ENCODE data around the gene PLBD2.
A peak's percentile ranks its signal among the peaks of the same experiment; 100 is the strongest.

PLBD2 gene

DNA sequence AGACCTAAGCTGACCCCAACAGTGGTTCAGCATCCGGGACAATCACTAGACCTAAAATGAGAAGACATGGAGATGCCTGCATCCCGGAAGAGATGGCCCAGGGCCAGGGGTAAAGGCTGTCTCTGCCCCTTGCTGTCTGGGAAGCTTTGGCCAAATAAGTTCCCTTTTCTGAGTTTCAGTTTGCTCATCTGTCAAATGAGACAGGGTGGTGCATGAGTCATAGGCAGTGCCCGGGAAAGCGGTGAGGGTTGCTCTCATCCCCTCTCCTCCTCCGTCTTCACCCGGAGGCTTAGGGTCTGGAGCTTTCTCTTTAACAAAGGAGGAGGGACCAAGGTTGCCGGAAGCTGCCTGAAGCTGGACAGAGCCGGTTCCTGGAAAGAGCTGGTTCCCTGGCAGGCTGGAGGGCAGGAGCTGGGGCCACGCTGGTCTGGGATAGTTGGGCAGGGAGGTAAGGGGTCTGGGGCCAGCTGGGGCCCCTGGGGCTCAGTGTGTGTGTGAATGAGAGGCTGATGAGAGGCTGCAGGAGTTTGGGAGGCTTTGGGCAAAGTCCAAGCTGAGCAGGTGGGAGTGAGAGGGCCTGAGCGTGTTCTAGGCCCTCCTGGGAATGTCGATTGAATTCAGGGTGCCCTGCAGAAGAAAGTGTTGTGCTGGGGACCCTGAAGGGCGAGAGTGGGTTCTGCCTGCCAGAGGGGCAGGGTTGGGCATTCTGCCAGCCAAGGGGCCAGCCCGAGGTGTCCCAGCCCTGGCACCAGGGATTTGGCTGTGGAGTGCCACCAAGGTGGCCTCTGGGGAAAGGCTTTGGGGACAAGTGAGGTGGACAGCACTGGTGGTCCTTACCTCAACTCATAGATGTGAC lies 63.9 kb downstream of the PLBD2 start, which contains the start of gene SDSL:
Gene SDSL, plus strand, starts transcription at position 351 of the 856 bp plus-strand sequence. CDS start 5,603 bp downstream, outside the sequence.
- peak; percentile 54 for DNase-seq

GRCh38 chr12:113422886-113423669 lies 64.7 kb downstream of the PLBD2 start:
- no peak for DNase-seq

DNA sequence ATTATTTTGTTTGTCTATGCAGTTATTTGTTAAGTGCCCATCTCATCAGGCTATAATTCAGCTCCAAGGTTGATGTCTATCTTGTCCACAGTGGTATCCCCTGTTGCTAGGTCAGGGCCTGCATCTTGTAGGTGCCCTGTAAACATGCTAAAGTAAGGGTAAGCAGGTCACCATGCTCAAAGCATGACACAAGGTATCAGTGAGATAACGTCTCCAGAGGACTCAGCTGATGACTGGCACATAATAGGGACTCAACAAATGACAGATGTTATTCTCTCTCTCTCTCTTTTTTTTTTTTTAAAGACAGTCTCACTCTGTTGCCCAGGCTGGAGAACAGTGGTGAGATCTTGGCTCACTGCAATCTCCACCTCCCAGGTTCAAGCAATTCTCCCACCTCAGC lies 66.1 kb downstream of the PLBD2 start:
- no peak for DNase-seq

DNA sequence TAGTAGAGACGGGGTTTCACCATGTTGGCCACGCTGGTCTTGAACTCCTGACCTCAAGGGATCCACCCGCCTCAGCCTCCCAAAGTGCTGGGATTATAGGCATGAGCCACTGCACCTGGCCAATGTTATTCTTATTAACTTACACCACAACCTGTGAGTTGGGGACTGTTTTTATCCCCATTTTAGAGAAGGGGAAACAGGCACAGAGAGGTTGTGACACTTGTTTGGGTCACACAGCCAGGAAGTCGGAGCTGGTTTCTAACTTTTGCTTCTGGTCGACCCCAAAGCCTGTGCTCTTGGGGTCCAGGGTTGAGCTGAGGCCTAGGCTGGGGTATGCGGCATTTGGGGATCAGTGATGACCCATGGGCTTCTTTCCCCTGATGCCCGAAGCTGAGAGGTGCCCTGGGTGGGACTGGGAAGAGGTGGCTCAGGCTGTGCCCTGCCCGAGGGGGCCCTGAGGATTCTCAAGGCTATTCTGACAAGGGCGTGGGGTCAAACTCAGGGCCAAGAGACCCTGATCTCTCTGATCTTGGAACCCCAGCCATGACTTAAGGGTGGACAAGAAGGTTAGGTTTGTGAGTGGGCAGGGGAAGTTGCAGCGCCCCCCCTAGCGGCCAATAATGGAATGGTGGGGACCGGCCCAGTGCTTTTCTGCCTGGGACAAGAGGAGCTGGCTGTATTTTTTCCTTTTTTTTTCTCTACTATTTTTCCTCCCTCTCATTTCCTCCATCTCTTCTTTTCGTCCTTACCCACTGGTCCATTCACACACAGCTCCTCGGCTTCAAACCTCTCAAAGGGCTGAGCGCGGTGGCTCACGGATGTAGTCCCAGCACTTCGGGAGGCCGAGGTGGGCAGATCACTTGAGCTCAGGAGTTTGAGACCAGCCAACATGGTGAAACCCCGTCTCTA lies 66.8 kb downstream of the PLBD2 start:
- no peak for DNase-seq

DNA sequence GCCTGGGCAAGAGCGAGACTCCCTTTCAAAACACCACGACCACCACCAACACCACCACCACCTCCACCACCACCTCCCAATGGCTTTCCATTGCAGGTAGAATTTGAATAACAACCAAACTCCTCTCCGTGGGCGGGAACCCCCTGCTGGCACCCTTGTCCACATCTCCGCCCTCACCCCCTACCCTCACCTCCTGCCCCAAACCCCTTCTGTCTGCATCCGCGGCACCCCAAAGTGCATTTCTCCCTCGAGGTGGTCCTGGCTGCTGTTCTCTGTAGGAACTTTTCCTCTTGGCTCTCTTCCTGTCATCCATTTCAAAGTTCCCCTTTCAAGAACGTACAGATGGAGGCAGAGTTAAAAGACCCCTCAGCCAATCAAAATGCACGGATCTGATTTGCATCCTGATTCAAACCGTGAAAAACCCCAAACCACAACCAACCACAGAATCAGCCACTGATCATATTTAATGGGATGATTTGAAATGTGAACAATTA lies 67.6 kb downstream of the PLBD2 start:
- DNase-seq = no peak

DNA sequence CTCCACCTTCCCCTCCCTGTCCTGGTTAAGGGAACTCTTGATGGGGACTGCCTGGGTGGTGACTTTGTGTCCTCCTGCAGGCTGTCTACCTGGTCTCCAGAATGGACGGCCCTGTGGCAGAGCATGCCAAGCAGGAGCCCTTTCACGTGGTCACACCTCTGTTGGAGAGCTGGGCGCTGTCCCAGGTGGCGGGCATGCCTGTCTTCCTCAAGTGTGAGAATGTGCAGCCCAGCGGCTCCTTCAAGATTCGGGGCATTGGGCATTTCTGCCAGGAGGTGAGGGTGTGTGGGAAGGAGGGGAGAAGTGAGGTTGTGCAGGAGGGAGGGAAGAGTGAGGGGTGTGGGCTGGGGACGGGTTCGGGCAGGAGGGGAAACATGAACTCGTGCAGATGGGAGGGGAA lies 69.5 kb downstream of the PLBD2 start:
- DNase-seq = no peak

GRCh38 chr12:113428482-113428881 lies 70.1 kb downstream of the PLBD2 start:
- no peak for DNase-seq

- no peak for DNase-seq
Measured at GRCh38 chr12:113432986-113433385, 74.6 kb downstream of the PLBD2 start.

DNA sequence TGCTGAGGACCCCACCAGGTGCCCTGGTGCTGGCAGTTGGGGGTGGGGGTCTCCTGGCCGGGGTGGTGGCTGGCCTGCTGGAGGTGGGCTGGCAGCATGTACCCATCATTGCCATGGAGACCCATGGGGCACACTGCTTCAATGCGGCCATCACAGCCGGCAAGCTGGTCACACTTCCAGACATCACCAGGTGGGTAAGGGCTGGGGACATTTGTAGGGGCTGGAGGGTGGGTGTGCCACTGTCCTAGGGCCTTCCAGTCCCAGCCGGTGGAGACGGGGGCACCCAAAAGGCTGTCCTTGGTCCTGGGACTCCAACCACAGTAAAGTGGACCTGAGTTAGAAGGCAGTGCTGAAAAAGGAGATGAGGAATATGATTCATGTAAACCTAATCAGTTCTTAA lies 77.0 kb downstream of the PLBD2 start:
- DNase-seq = no peak

- DNase-seq = no peak
Measured at GRCh38 chr12:113436586-113436985, 78.2 kb downstream of the PLBD2 start.

GRCh38 chr12:113436993-113437728 lies 78.8 kb downstream of the PLBD2 start:
- no peak for DNase-seq

DNA sequence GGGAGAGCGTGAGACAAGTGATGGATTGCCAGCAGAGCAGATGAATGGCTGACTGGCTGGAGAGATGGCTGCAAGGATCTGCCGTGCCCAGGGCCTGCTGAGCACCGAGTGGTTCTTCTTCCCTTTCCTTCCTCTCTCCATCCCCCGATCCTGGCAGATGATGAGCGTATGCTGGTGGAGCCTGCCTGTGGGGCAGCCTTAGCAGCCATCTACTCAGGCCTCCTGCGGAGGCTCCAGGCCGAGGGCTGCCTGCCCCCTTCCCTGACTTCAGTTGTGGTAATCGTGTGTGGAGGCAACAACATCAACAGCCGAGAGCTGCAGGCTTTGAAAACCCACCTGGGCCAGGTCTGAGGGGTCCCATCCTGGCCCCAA lies 79.3 kb downstream of the PLBD2 start:
- no peak for DNase-seq

DNA sequence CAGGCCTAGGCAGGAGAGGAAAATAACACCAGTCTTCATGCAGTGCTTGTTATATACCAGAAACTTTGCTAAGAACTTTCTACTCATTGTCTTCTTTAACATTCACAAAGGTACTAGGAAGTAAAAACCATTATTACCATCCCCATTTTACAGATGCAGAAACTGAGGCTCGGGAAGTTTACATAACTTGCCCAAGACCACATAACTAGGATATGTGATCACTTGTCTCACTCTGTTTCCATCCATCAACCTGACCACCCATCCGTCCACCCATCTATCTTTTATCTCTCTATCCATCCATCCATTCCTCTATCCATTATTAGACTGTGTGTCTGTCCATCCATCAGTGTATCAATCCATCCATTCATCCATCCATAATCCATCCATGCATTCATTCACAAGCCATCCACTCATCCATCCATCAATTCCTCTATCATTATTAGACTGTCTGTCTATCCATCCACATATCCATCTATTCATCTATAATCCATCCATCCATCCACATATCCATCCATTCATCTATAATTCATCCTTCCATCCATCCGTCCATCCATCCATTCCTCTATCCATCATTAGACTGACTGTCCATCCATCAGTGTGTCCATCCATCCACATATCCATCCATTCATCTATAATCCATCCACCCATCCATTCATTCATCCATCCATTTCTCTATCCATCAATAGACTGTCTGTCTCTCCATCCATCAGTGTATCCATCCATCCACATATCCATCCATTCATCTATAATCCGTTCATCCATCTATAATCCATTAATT lies 80.3 kb downstream of the PLBD2 start:
- no peak for DNase-seq

DNA sequence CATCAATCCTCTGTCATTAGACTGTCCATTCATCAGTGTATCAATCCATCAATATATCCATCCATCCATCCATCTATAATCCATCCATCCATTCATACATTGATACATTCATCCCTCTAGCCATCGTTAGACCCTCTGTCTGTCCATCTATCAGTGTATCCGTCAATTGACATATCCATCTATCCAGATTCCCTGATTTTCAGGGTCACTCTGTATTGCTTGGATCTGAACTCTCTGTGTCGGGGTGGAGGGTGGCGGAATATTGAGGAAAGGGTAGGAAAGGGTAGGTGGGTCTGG lies 80.9 kb downstream of the PLBD2 start:
- no peak for DNase-seq

DNA sequence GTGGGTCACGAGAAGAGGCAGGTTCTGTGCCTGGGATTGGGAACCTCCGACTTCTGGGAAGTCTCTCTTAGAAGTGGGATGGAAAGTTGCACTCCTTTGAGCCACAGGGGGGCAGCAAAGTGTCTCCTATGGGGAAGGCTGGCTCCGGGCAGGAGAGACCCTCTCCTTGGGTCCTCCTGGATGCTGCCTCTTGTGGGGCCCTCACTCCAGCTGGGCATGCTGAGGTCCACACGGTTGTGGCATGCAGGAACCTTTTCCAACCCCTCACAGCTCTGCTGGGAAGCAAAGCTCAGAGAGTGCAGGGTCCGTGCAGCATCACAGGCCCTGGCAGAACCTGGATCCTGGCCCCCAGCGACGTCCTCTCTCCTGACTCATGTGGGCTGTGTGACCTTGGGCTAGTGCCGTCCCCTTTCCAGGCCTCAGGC lies 81.2 kb downstream of the PLBD2 start:
- DNase-seq = no peak

- no peak for DNase-seq
Measured at GRCh38 chr12:113440336-113440735, 81.9 kb downstream of the PLBD2 start.

Data from T1000 (cell line).